Kidney tubule cell (primary cell): ENCODE data around the gene NFE2L1.
"Not testable (repeated sequence)": the region's sequence is repeated elsewhere in the genome, so short reads cannot be mapped to it uniquely, and the experiment has no call there.

Experiments
- DNase-seq: peaks from one replicate; pipeline ENCODE4 v3.0.0-alpha.2; 2018; ENCODE audit warnings: low spot score

The NFE2L1 gene

GRCh38 chr17:48048384-48049126 is 396 bp downstream of the NFE2L1 start:
- peak; percentile 93 for DNase-seq

GRCh38 chr17:48051283-48051682 is 3.1 kb downstream of the NFE2L1 start:
- DNase-seq, result peak; percentile 33

GRCh38 chr17:48051706-48052486 is 3.7 kb downstream of the NFE2L1 start:
- DNase-seq, result peak; percentile 52

GRCh38 chr17:48052956-48053757 is 5.0 kb downstream of the NFE2L1 start:
- DNase-seq, result peak; percentile 57

GRCh38 chr17:48053758-48054237 is 5.6 kb downstream of the NFE2L1 start:
- DNase-seq, result no peak

GRCh38 chr17:48054238-48055185 is 6.4 kb downstream of the NFE2L1 start:
- DNase-seq, result peak; percentile 90

- peak; percentile 64 for DNase-seq
Measured at GRCh38 chr17:48055531-48056245, 7.5 kb downstream of the NFE2L1 start.

GRCh38 chr17:48056246-48056745 is 8.1 kb downstream of the NFE2L1 start:
- DNase-seq, result no peak

- DNase-seq, result no peak
Measured at GRCh38 chr17:48056879-48057278, 8.7 kb downstream of the NFE2L1 start.

GRCh38 chr17:48057626-48058025 is 9.5 kb downstream of the NFE2L1 start:
- no peak for DNase-seq

GRCh38 chr17:48058393-48059124 is 10.4 kb downstream of the NFE2L1 start:
- no peak for DNase-seq

GRCh38 chr17:48059125-48059668 is 11.0 kb downstream of the NFE2L1 start:
- no peak for DNase-seq

GRCh38 chr17:48060249-48060648 is 12.1 kb downstream of the NFE2L1 start:
- no peak for DNase-seq

GRCh38 chr17:48062273-48062672 is 14.1 kb downstream of the NFE2L1 start:
- no peak for DNase-seq

- no peak for DNase-seq
Measured at GRCh38 chr17:48064638-48065037, 16.5 kb downstream of the NFE2L1 start.

GRCh38 chr17:48066192-48066591 is 18.0 kb downstream of the NFE2L1 start:
- DNase-seq, result no peak

GRCh38 chr17:48066656-48067055 is 18.5 kb downstream of the NFE2L1 start:
- no peak for DNase-seq

- DNase-seq, result no peak
Measured at GRCh38 chr17:48067245-48067644, 19.1 kb downstream of the NFE2L1 start.

GRCh38 chr17:48067808-48068207 is 19.6 kb downstream of the NFE2L1 start:
- not testable (repeated sequence) for DNase-seq
